Measurements from ENCODE around the gene LCP2.

LCP2 gene

DNA sequence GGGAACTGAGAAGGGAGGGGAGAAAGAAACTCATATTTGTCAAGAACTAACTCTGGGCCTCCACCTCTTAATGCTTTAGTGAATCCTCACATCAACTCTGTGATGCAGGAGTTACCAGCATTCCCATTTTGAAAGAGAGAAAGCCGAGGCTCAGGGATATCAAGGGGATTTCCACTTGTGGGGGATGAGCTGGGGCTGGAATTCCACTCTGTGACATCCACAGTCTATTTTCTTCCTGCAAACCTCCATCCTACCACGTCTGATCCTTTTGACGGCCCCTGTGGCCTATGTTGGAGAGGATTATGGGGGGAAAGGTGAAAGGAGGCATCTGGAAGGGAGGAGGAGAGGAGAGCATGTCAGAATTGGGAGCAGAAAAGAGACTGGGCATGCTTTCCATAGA lies 9.0 kb downstream of the LCP2 start:
- no peak for DNase-seq
- no peaks in the 10 kb centered on the region for H3K4me1 Mint-ChIP-seq
- H3K4me3 Mint-ChIP-seq = no peak overlapping the region
- peaks cover 55% of the 10 kb centered on the region for H3K9me3 Mint-ChIP-seq
- H3K27ac Mint-ChIP-seq = no peak overlapping the region
- peaks cover 17% of the 10 kb centered on the region for H3K27me3 Mint-ChIP-seq (ENCODE audit: low read depth, poor library complexity)
- TF ChIP-seq, protein P1, sequence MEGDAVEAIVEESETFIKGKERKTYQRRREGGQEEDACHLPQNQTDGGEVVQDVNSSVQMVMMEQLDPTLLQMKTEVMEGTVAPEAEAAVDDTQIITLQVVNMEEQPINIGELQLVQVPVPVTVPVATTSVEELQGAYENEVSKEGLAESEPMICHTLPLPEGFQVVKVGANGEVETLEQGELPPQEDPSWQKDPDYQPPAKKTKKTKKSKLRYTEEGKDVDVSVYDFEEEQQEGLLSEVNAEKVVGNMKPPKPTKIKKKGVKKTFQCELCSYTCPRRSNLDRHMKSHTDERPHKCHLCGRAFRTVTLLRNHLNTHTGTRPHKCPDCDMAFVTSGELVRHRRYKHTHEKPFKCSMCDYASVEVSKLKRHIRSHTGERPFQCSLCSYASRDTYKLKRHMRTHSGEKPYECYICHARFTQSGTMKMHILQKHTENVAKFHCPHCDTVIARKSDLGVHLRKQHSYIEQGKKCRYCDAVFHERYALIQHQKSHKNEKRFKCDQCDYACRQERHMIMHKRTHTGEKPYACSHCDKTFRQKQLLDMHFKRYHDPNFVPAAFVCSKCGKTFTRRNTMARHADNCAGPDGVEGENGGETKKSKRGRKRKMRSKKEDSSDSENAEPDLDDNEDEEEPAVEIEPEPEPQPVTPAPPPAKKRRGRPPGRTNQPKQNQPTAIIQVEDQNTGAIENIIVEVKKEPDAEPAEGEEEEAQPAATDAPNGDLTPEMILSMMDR (IDR thresholded peaks at IDR 0.05) = no peak
- no peaks in the 10 kb centered on the region for H3K36me3 Mint-ChIP-seq (ENCODE audit: low read depth)

DNA sequence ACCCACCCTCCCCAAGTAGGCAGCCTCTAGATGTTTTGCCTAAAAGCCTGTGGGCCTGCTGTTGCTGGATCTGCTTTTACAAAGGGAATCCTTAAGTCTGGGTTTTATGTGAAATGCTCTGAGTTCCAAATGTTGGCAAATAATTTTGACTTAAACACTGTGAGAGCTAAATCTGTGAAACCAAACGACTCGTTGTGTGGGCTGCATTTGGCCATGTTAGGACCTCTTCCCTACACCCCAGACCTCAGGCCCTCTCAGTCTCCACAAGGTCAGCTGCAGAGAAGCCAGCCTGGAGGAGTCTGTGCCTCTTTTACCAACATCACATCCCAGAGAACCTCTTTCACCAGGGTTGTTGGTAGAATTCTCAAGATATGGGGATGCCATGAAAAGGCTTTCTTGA lies 9.4 kb downstream of the LCP2 start:
- TF ChIP-seq, protein P1 (IDR thresholded peaks at IDR 0.05) = no peak
- no peak overlapping the region for H3K4me3 Mint-ChIP-seq
- H3K9me3 Mint-ChIP-seq = peaks cover 59% of the 10 kb centered on the region
- peaks cover 21% of the 10 kb centered on the region for H3K27me3 Mint-ChIP-seq (ENCODE audit: low read depth, poor library complexity)
- no peaks in the 10 kb centered on the region for H3K4me1 Mint-ChIP-seq
- no peak overlapping the region for H3K27ac Mint-ChIP-seq
- H3K36me3 Mint-ChIP-seq (ENCODE audit: low read depth) = no peaks in the 10 kb centered on the region
- no peak for DNase-seq

DNA sequence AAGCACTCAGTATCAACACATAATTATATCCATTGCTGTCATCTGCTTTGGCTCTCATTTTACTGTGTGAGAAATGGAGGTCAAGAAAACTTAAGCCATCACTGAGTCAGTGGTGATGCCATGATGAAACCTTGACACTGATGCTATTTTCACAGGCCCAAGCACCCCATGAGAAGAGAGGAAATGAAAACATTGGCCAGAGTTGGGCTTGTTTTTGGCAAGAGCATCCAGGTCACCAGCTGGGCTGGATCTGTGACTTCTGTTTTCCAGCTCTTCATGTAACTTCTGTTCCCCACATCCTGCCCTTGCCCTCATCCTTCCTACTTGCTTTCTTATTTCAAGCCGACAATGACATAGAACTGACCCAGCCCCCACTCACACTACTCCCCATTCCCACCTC lies 10.0 kb downstream of the LCP2 start:
- TF ChIP-seq, protein P1 (IDR thresholded peaks at IDR 0.05) = no peak
- H3K36me3 Mint-ChIP-seq (ENCODE audit: low read depth) = no peaks in the 10 kb centered on the region
- H3K27me3 Mint-ChIP-seq (ENCODE audit: low read depth, poor library complexity) = peaks cover 27% of the 10 kb centered on the region
- DNase-seq = no peak
- no peaks in the 10 kb centered on the region for H3K4me1 Mint-ChIP-seq
- H3K4me3 Mint-ChIP-seq = no peak overlapping the region
- no peak overlapping the region for H3K27ac Mint-ChIP-seq
- H3K9me3 Mint-ChIP-seq = peaks cover 62% of the 10 kb centered on the region

DNA sequence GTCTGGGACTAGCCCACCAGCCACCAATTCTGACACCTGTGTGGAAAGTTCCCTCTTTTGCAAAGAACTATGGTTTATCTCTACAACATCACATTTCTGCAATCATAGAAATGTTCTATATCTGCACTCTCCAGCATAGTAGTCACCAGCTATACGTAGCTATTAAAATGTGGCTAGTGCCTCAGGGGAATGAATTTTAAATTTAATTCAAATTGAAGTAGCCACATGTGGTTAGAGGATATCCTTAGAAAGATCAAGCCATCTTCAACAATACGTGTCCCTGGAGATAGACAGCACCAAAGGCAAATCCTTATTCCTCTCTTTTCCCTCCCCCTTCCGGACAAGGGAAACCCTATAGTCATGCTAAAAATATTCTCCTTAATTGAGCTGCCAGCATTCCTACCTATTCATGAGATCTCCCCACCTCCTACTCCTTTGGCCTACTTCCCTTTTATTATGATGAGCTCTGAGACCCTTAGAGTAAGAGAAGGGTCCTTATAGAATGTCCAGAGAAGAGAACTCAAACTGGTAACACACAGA lies 11.1 kb downstream of the LCP2 start:
- Mint-ChIP-seq H3K4me1 (peaks cover 4% of the 10 kb centered on the region), H3K4me3 (no peak overlapping the region), H3K27me3 (ENCODE audit: low read depth, poor library complexity) (peaks cover 30% of the 10 kb centered on the region), H3K36me3 (ENCODE audit: low read depth) (no peaks in the 10 kb centered on the region), H3K9me3 (peaks cover 61% of the 10 kb centered on the region), H3K27ac (no peak overlapping the region)
- DNase-seq = no peak
- TF ChIP-seq, protein P1 (IDR thresholded peaks at IDR 0.05) = no peak

DNA sequence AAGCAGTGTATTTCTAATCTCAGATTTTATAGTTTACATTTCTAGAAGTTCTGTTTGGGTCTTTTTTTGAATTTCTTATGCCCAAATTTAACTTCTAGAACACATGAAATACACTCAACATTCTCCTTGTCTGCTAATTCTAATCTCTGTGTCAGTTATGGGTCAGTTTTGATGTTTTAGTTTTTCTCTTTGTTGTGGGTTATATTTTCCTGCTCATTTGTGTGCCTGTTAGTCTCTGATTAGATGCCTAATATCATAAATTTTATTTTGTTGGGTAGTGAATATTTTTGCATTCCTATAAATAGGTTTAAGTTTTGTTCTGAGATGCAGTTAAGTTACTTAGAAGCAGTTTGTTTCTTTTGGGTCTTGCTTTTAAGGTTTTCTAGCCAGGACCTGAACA lies 12.4 kb downstream of the LCP2 start:
- Mint-ChIP-seq H3K36me3 (ENCODE audit: low read depth) (no peaks in the 10 kb centered on the region), H3K27ac (no peak overlapping the region), H3K9me3 (peaks cover 49% of the 10 kb centered on the region), H3K4me1 (peaks cover 8% of the 10 kb centered on the region), H3K4me3 (no peak overlapping the region), H3K27me3 (ENCODE audit: low read depth, poor library complexity) (peaks cover 26% of the 10 kb centered on the region)
- TF ChIP-seq, protein P1 (IDR thresholded peaks at IDR 0.05) = no peak
- DNase-seq = no peak

DNA sequence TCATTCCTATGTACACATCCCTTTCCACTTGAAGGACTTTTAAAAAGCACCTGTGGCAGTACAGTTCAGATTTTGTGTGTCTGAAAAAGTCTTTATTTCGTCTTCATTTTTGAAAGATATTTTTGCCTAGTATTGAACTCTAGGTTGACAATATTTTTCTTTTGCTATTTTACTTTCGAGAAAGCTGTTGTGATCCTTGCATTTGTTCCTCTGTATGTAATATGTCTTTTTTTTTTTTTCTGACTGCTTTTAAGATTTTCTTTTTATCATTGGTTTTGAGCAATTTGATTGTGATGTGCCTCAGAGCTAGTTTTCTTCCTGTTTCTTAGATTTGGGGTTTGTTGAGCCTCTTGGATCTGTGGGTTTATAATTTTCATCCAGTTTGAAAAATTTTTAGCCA lies 13.3 kb downstream of the LCP2 start:
- Mint-ChIP-seq H3K27me3 (ENCODE audit: low read depth, poor library complexity) (peaks cover 26% of the 10 kb centered on the region), H3K4me3 (no peak overlapping the region), H3K9me3 (peaks cover 39% of the 10 kb centered on the region), H3K27ac (no peak overlapping the region), H3K36me3 (ENCODE audit: low read depth) (no peaks in the 10 kb centered on the region), H3K4me1 (peaks cover 18% of the 10 kb centered on the region)
- no peak for DNase-seq
- TF ChIP-seq, protein P1 (IDR thresholded peaks at IDR 0.05) = no peak
